Right lobe of liver (tissue), 6 donors: ENCODE results near the gene VPS52. TPM values are rescaled to one million over a fixed set of nuclear protein-coding genes. Genes with fewer than 3 reads are reported as not detected.

Source experiments
- ATAC-seq, 4 donors: fragments of 200-7000 bp; cut with Tn5 transposase; one replicate each; pipeline ENCODE4 v1.9.1; 2020; ENCODE audit warnings: mild to moderate bottlenecking in 4 of 4, moderate library complexity in 4 of 4
- DNase-seq, 3 donors: peaks; one replicate each; pipeline ENCODE4 v3.0.0-alpha.2; 2020
- H3K27ac ChIP-seq, 3 donors: fragments of 200-600 bp; one replicate each; pipeline ENCODE4 v1.8.0; 2022
- H3K27me3 ChIP-seq, 2 donors: fragments of 200-600 bp; one replicate each; pipeline ENCODE4 v1.8.0; 2022
- H3K36me3 ChIP-seq, 4 donors: fragments of 200-600 bp; sonication (generic) in 1 of 4; one replicate each; pipeline versions ENCODE4 v1.5.1 to v1.8.0; 2017 to 2022; ENCODE audit warnings: control low read depth in 1 of 4
- H3K4me1 ChIP-seq, 4 donors: fragments of 200-600 bp; sonication (generic) in 1 of 4; one replicate each; pipeline versions ENCODE4 v1.5.1 to v1.8.0; 2017 to 2022; ENCODE audit warnings: control low read depth in 1 of 4
- H3K4me3 ChIP-seq, 3 donors: fragments of 200-600 bp; one replicate each; pipeline ENCODE4 v1.8.0; 2022
- H3K9me3 ChIP-seq, 4 donors: fragments of 200-600 bp; sonication (generic) in 1 of 4; one replicate each; pipeline versions ENCODE4 v1.5.1 to v1.8.0; 2017 to 2022; ENCODE audit warnings: control low read depth in 1 of 4
- POLR2A ChIP-seq: fragments of 450-650 bp; IDR thresholded peaks from one replicate; pipeline ENCODE4 v1.6.1; 2017; ENCODE audit warnings: antibody characterized with exemption, mild to moderate bottlenecking
- WGBS: methylation state at CpG from one replicate; pipeline ENCODE4 v1.1.6; 2018; ENCODE audit warnings: low coverage, low lambda C conversion rate; ENCODE audit not compliant: insufficient coverage; ENCODE audit errors: missing lambda C conversion rate; 5-methylcytosine and 5-hydroxymethylcytosine counted together
- intact Hi-C, 2 donors: fragments of 100-400 bp; cut with DNase I; formaldehyde crosslinking; loops; one replicate each; pipeline versions ENCODE4 v1.11.2 to v1.14.1; 2022
- total RNA-seq, 6 experiments: library from RNA; depleted of rRNA in 2 of 6; stranded (reverse); fragments of >200 nt in 2 of 6; fragmentation: NEBNext Ultra II Directional in 3 of 6; extraction: Animal tissue kit (Norgen Biotek cat#: 25700) in 3 of 6; gene quantifications; one replicate each; pipeline versions ENCODE4 v1.1.0 to v1.2.4, GENCODE V29; 2016 to 2023
- TF ChIP-seq, protein P1 (sequence below), 4 donors: fragments of 200-600 bp in 3 of 4; fragments of 450-650 bp in 1 of 4; IDR thresholded peaks; one replicate each; pipeline versions ENCODE4 v1.5.1 to v1.8.0; 2016 to 2022; ENCODE audit warnings: antibody characterized with exemption in 4 of 4, mild to moderate bottlenecking in 2 of 4
- donor health status: DM: no; HTN: yes; CAD: no.
- donor health status: DM: no; HTN: no; CAD: no.
- donor health status: DM: no; HTN: no; CAD: no.
- donor health status: DM: no; HTN: yes; CAD: no.
- donor health status: DM: no; HTN: yes; CAD: no.

VPS52 gene
- total RNA-seq, 6 experiments from 2014 or later: 16.4 to 35.1 (median 27.5) TPM

GRCh38 chr6:33248932-33249731 is 22.5 kb downstream of the VPS52 start:
- no peaks in the 10 kb centered on the region for H3K27me3 ChIP-seq
- intact Hi-C loops: loop anchor here (5.0 to 10.0 kb wide), 2 partner anchors 82 to 84 kb away; no protein-coding TSS in a partner anchor
- 2% methylated on average over 12 of the region's 58 CpGs for WGBS
- DNase-seq: peak; percentile 97 to 99 (median 98)
- TF ChIP-seq, protein P1, sequence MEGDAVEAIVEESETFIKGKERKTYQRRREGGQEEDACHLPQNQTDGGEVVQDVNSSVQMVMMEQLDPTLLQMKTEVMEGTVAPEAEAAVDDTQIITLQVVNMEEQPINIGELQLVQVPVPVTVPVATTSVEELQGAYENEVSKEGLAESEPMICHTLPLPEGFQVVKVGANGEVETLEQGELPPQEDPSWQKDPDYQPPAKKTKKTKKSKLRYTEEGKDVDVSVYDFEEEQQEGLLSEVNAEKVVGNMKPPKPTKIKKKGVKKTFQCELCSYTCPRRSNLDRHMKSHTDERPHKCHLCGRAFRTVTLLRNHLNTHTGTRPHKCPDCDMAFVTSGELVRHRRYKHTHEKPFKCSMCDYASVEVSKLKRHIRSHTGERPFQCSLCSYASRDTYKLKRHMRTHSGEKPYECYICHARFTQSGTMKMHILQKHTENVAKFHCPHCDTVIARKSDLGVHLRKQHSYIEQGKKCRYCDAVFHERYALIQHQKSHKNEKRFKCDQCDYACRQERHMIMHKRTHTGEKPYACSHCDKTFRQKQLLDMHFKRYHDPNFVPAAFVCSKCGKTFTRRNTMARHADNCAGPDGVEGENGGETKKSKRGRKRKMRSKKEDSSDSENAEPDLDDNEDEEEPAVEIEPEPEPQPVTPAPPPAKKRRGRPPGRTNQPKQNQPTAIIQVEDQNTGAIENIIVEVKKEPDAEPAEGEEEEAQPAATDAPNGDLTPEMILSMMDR (IDR thresholded peaks at IDR 0.05): peak in 3 of 4 donors; percentile 30 to 41 (median 35)
- TF ChIP-seq POLR2A: peak; percentile 85
- peaks cover 0 to 17% (median 7%) of the 10 kb centered on the region in 4 donors for H3K4me1 ChIP-seq
- H3K4me3 ChIP-seq: peak overlapping the region; percentile 52 to 58 (median 55)
- H3K27ac ChIP-seq: peak overlapping the region; percentile 75 to 86 (median 85)
- ATAC-seq: peak; percentile 91 to 95 (median 94)
- H3K36me3 ChIP-seq: peaks cover 0 to 5% (median 0%) of the 10 kb centered on the region in 4 donors
- no peaks in the 10 kb centered on the region for H3K9me3 ChIP-seq

DNA sequence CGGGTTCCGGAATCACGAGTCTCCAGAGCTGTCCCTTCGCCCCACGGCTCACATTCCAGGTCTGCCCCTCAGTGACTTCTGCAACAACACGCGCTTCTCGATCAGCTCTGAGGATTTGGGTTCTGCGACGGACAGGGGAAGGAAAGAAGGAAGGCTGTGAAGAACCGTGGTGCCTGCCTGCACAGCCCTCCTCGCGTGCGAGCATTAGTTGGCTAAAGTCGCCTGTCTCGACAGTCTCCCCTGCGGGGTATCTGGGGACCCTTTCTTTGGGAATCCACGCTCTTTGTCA is 23.1 kb downstream of the VPS52 start:
- Histone ChIP-seq H3K27ac (peak overlapping the region; percentile 70 to 86 (median 71)), H3K4me3 (peak overlapping the region; percentile 48 to 55 (median 52)), H3K4me1 (peaks cover 0 to 17% (median 7%) of the 10 kb centered on the region in 4 donors), H3K36me3 (peaks cover 0 to 5% (median 0%) of the 10 kb centered on the region in 4 donors), H3K27me3 (no peaks in the 10 kb centered on the region), H3K9me3 (no peaks in the 10 kb centered on the region)
- DNase-seq (peak in 1 of 3 donors; percentile 41), ATAC-seq (peak; percentile 0 to 7 (median 4))
- TF ChIP-seq, protein P1 (IDR thresholded peaks at IDR 0.05): no peak
- TF ChIP-seq POLR2A: no peak
- intact Hi-C loops: loop anchor here (5.0 to 10.0 kb wide), 2 partner anchors 81 to 84 kb away; no protein-coding TSS in a partner anchor
- WGBS: 0% methylated on average over 9 of the region's 18 CpGs

DNA sequence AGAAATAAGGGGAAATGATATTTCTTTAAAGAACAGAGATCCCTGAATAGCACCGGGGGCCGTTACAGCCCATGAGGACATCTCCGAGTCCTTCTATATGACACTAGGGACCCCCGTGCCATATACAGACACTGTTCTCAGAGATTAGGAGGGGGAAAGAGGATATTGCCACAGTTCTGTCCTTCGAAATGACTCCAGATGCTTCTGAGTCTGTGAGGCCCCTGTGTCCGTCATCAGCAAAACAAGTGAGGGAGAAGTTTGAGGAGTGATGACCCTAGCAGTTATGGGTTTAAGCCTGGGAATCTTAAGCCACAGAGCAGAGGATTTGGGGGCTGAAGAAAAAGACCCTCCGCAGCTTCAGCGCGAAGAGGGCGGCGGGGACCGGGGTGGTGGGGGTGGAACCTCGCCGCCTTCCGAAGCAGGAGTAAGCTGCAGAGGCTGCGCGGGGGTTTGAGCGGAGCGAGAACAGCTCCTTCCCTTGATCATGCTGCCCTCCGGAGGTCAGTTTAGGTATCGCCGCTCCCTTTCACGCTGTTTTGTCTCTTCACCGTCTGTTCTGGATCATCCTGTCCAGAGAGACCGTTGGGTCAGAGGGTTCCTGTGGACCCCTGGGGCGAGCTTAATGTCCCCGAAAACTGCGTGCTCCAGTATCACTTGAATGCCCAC is 23.6 kb downstream of the VPS52 start:
- peak; percentile 74 to 81 (median 78) for ATAC-seq
- TF ChIP-seq, protein P1 (IDR thresholded peaks at IDR 0.05): peak; percentile 93 to 98 (median 98)
- no peak for TF ChIP-seq POLR2A
- Histone ChIP-seq H3K27me3 (no peaks in the 10 kb centered on the region), H3K9me3 (no peaks in the 10 kb centered on the region), H3K36me3 (peaks cover 0 to 5% (median 0%) of the 10 kb centered on the region in 4 donors), H3K27ac (peak overlapping the region; percentile 70 to 86 (median 71)), H3K4me3 (peak overlapping the region; percentile 48 to 55 (median 52)), H3K4me1 (peaks cover 0 to 17% (median 7%) of the 10 kb centered on the region in 4 donors)
- intact Hi-C loops: loop anchor here (5.0 to 10.0 kb wide), 2 partner anchors 81 to 83 kb away; no protein-coding TSS in a partner anchor
- 21% methylated on average over 6 of the region's 28 CpGs for WGBS
- peak; percentile 88 to 89 (median 89) for DNase-seq

DNA sequence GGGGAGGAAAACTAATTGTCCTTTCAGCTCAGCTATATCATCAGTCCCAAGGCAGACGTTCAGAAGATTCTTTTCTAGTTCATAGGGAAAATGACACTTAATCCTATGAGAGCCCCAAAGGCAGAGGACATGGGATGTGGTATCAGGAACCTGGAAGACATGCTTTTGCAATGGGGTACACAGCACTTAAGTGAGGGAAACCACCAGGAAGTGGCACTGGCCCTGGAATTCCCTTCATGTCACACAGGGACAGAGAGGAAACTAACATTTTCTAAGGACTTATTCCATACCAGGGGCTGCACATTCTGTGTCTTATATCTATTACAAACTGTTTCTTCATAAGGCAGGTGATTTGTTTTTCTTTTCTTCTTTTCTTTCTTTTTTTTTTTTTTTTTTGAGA is 28.2 kb downstream of the VPS52 start:
- Histone ChIP-seq H3K9me3 (no peaks in the 10 kb centered on the region), H3K27me3 (no peaks in the 10 kb centered on the region), H3K36me3 (no peaks in the 10 kb centered on the region), H3K4me3 (no peak overlapping the region), H3K27ac (no peak overlapping the region), H3K4me1 (peaks cover 0 to 5% (median under 1%) of the 10 kb centered on the region in 4 donors)
- TF ChIP-seq, protein P1 (IDR thresholded peaks at IDR 0.05): no peak
- TF ChIP-seq POLR2A: no peak
- ATAC-seq (no peak), DNase-seq (no peak)
- 33% methylated on average over 1 of the region's 1 CpG for WGBS
- intact Hi-C loops: loop anchor here in 1 of 2 donors (10.0 kb wide), 1 partner anchor 79 kb away; no protein-coding TSS in a partner anchor
